CD4-positive, alpha-beta T cell treated with Interleukin-21 for 1 hour (primary cell): ENCODE data around the gene C2CD4C.
"Not testable (repeated sequence)": the region's sequence is repeated elsewhere in the genome, so short reads cannot be mapped to it uniquely, and the experiment has no call there.

Experiments
- DNase-seq: peaks from one replicate; pipeline ENCODE4 v3.0.0-alpha.2; 2020

C2CD4C gene

DNA sequence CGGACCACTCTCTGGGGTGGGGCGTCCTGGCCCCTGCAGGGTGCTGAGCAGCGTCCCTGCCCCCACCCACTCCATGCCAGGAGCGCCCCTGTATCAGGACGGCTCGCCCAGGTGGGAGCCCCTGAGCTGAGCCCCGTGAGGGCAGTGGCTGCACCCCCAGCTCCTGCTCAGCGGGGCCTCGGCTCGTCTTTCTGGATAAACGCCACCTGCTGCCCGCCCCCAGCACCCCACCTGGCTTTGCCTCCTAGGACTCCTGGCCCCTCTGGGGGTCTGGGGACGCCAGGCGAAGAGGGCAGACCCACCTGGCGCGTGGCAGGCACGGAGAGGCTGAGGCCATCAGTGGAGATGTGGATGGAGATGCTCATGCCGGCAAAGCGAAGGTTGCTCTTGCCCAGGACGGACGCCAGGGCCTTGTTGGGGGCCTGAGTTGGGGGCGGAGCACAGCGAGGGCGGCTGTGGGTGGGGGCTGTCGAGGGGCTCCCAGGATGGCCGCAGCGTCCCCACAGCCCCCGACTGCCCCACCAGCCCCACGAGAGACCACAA is 29.5 kb upstream of the C2CD4C start:
- DNase-seq, result no peak

DNA sequence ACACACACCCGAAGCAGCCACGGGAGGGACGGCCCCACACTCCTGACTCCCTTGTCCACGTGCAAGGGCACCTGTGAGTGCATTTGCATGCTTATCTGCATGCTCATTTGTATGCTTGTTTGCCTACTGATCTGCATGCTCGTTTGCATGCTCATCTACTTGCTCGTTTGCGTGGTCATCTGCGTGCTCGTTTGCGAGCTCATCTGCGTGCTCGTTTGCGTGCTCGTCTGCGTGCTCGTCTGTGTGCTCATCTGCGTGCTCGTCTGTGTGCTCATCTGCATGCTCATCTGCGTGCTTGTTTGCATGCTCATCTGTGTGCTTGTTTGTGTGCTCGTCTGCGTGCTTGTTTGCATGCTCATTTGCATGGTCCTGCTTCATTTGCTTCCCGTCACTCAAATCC is 28.1 kb upstream of the C2CD4C start:
- no peak for DNase-seq

DNA sequence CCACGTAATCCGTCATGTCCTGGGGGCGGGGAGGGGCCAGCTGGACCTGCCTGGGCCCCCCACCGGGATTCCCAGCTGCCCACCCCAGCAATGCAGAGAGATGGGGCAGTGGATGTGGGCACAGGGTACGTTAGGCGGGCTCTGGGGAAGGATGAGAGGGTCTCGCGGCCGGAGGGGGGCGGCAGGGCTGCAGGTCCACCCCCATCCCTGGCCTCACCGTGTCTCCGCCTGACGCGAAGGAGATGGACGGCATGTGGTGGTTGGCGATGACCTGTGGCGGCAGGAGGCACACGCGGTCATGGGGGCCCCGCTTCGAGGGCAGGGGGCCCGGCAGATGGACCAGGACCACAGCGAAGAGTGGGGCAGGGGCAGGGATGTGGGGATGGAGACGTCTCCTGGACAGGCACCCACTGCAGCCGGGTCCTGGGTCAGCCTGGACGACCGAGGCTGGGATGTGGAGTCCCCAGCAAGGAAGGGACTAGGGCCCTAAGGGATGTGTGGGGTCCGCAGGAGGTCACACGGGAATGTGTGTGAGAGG is 27.5 kb upstream of the C2CD4C start:
- DNase-seq, result no peak

DNA sequence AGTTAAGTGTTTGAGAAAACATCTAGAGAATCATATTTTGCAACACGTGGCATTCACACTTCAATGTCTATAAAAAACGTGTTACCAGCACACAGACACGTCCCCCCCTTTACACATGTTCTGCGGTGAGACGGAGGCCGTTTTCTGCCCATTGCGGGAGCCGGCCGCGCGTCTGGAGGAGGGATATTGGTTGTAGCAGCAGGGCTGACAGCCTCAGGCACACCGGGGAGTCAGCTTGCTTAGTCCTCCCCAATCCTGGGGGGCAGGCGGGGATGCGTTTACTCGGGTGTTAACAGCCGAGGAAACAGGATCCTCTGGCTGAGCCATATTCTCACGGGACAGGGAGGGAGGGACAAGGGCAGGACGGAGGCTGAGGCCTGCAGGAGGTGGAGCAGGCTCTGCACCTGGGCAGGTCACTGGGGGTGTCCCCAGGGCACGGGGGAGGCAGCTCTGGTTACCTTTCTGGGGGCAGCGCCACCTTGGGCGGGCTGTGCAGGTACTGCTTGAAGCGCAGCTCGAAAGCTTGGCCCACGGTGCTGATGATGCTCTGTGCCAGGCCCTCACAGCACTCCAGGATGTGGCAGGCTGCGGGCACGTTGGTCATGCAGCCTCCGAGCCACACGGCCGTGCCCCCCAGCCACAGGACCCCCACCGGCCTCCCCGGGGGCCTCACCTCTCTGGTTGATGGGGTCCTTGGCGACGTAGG is 26.9 kb upstream of the C2CD4C start:
- DNase-seq, result no peak

DNA sequence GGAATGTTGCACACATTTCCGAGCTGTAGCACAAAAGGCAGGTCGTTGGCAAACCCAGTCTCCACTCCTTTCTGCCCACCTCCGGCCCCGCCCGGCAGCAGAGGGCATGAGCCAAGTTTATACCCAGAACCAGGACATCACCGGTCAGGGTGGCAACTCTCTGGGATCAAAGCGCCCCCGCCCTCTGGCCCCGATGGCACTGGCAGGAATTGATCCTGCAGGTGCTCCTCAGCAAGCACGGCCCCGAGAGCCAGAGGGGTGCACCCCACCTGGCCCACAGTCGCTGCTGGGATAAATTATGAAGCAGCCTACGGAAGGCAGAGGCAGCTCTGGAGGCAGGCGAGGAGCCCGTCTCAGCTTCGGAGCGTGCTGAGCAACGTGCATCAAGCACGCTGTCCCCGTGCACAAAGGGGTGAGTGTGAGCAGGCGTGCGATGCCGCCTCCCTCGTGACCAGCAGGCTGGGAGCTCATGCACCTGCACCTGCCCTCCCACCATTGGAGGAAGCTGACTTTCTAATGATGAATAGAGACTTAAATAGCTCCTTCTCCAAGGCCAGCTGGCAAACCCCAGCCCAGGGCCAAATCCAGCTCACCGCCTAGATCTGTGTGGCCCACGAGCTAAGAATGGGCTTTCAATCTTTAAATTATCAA is 26.2 kb upstream of the C2CD4C start:
- DNase-seq, result no peak

DNA sequence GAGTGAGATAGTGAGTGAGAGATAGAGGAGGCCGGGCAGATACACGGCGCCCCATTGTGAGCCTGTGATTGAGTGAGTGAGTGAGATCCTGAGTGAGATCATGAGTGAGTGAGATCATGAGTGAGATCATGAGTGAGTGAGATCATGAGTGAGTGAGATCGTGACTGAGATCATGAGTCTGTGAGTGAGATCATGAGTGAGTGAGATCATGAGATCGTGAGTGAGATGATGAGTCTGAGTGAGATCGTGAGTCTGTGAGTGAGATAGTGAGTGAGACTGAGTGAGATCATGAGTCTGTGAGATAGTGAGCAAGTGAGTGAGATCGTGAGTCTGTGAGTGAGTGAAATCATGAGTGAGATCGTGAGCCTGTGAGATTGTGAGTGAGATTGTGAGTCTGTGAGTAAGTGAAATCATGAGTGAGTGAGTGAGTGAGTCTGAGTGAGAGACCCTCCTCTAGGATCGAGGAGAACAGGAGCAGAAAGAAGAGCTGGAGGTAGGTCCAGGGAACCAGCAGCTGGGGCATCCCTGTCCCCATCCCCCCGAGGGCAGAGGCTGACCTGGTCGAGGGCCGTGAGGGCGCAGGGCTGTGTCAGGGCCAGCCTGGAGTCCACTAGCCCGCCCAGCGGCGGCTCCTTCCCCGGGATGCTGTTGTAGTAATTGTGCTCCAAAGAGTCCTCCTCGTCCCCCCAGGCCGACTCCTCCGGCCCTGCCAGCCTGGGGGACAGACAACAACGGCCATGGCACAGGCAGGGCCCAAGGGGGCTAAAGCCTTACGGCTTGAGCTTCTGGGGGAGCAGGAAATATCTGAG is 25.4 kb upstream of the C2CD4C start:
- DNase-seq, result no peak

DNA sequence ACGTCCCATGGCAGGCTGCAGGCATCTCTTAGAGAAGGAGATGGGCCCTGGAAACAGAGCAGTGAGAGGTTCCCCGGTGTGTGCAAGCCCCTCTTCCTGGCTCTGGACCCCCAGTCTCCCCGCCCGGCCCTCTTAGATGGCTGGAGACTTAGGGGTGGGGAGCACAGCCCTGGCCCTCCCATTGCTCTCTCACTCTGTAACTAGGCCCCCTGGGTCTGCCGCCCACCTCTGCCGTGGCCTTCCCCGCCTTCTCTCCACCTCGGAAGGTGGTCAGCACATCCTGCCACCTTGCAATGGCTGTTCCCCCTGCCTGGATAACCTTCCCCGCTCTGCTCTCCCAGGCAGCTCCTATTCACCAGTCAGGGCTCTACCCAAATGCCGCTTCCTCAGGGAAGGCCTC is 21.8 kb upstream of the C2CD4C start:
- no peak for DNase-seq

DNA sequence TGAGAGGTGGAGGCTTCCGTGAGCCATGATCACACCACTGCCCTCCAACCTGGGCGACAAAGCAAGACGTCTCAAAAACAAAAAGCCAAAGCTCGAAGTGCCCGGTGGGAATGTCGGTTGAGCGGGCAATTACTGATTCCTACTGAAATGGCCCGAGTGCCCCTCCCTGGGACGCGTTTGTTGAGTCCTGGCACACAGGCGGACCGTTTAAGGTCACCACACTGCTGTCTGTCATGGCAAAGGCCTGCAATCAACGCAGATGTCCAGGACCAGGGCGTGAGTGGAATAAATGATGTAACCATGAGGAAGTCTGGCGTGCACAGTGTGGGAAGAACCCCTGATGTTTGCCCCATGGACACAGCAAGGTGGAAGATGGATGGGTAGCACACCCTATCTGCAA is 19.2 kb upstream of the C2CD4C start:
- no peak for DNase-seq

DNA sequence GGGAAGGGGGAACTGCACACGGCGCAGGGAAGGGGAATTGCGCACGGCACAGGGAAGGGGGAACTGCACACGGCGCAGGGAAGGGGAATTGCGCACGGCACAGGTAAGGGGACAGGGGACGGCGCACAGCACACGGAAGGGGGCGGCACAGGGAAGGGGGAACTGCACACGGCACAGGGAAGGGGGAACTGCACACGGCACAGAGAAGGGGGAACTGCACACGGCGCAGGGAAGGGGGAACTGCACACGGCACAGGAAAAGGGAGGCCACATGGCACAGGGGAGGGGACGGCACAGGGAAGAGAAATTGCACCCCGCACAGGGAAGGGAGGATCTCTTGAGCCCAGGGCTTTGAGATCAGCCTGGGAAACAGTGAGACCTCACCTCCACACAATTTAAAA is 18.7 kb upstream of the C2CD4C start:
- not testable (repeated sequence) for DNase-seq

DNA sequence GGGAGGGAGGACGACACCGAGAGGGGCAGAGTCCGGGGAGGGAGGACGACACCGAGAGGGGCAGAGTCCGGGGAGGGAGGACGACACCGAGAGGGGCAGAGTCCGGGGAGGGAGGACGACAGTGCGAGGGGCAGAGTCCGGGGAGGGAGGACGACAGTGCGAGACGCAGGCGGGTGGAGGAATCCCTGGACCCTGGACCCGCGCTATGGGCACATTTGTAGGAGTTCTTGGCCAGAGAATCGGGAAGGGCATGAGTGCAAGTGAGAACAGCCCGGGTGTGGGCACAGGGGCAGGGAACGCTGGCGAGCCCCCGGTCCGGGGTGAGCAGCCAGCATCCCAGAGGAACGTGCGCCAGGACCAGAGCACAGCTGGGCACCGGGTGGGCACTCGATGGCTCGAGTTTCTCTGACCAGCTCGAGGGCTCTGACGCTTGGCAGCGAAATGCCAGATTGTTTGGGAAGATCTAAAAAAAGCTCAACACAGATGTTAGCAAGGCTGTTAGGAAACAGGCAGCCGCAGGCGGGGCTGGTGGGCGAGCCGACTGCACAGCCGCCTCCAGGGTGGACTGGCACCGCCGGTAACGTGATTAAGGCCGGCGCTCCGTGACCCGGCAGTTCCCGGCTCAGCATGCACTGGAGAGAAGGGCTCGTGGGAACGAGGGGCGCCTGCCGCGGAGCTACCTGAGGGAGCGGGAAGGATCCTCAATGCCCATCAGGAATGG is 17.9 kb upstream of the C2CD4C start:
- DNase-seq, result no peak

DNA sequence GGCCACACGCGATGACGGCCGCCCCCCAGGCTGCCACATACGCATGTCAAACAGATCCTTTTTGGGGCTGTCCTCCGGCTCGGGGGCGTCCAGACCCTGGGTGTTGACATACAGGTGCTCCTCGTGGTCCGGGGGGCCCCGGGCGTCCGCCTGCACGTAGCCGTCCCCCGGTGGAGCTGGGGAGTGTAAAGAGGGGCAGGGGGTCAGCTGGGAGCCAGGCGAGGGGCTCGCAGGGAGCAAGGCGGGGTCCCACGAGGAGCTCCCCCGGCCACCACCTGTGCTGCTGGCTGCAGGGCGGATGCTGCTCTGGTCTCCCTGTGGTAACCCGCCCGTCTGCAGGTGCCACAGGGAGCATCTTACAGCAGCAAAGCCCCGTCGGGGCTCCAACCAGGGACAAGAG is 16.1 kb upstream of the C2CD4C start:
- no peak for DNase-seq

DNA sequence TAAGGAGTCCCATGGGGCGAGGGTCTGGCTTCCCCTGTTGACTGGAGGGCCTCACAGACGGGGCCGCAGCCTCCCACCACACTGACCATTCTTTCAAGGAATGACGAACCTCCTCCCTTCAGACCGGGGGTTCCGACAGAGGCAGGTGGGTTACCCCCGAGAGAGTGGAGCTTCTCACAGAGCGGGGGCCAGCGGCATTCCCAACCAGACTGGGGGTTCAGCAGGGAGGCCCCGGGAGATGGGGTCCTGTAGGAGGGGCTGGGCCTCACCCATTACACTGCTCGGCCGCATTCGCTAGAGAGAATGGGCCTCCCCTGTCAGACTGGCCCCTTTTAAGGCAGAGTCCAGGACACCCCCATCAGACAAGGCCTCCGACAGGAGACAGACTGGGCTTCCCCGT is 15.6 kb upstream of the C2CD4C start:
- no peak for DNase-seq

DNA sequence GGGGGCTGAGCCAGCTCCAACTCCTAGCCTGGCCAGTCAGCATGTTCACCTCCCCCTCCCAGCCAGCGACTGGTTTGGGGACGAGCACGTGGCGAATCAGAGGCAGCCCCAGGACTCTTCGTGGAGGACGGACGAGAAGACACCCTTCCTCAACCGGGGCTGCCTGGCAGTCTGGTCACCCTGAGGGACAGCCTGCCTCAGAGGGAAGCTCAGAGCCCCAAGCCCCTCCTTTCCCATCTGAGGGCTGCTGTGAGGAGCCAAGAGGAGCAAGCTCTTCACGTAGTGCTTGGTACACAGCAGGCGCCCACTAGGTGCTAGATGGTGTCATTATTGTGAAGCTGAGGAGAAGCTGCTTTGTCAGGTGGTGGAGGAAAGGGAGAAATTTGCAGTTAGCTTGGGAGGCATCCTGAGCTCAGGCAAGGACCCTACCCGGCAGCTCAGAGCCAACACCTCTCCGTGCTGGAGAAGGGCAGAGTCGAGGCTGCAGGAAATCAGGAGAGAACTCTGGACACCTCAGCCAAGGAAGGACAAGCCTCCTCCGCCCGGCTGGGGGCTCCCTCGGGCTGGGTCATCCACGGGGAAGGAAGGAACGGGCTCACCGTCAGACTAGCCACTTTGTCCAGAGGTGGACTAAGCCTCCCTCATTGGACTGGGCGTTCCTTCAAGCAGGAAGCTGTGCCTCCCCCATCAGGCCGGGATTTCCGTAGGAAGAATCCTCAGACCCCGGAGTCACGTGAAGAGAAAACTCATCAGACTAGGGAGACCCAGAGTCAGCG is 14.9 kb upstream of the C2CD4C start:
- no peak for DNase-seq

DNA sequence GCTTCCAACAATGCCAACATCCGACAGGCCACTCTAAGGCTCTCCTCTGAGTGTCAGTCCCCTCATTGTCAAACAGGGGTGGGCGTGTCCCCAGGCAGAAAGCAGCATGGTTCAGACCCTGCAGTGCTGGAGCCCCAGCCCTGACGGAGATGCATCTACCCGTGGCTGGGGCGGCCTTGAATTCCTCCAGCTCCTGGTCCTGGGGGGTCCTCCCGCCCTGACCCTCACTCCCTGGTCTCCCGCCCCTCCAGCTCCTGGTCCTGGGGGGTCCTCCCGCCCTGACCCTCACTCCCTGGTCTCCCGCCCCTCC is 13.9 kb upstream of the C2CD4C start:
- DNase-seq, result not testable (repeated sequence)

DNA sequence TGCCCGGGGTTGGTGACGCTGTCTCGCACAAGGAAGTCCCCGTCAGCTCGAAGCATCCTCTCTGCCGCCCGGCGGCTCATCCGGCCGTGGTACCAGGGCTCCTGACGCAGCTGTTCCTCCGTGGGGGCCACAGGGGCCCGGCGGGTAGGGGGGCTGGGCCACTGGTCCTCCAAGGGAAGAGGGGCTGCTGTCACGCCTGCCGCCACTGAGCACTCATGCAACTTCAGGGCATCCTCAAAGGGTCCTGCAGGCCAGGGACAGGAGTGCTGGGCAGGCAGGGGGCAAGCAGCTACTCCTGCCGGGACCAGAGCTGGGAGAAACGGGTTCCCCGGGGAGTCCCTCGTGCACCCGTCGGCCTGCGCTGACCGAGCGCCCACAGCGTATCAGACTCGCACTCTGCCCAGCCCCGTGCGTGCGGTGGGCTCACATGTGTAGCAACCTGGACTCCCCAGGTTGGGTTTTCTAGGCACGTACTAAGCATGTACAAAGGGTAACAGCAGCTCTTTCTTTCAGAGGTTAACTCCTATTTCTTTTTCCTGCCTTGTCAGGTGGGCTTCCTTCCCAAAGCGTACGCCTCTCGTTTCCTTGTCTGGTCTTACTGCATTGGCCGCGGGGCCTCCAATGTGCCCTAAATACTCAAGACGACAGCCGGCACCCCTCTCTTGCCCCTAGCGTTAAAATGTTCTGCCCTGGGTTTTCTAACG is 13.4 kb upstream of the C2CD4C start:
- no peak for DNase-seq

DNA sequence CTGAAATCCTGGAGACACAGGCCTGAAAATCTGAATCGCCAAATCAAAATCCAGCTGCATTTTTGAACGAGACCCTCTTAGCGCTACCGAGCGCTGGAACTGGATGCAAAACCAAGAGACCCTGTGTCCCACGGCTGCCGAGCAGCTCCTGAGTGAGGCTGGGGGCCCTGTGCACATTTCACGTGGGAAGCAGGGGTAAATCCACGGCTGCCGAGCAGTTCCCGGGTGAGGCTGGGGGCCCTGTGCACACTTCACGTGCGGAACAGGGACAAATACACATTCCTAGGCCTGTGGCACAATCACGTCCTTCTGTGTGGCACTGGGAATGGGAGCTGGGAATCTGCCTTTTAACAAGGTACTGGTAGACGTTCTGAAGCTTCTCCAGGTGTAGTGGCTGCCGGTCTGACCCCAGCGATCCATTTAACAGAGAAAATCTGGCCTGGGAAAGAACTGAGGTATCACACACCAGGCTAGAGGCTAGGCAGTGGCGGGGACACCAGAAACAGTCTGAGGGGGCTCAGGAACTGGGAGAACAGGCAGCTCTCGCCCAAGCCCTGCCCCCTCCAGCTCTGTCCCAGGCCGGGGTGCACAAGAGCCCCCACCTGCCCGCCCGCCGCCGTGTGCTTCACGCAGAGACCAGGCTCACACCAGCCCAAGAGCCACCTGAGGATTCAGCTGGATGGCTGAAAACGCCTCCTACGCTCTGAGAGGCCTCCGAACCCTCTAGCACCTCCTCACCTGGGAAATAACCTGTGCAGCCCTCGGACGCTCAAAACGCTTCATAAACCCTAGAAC is 11.0 kb upstream of the C2CD4C start:
- no peak for DNase-seq

DNA sequence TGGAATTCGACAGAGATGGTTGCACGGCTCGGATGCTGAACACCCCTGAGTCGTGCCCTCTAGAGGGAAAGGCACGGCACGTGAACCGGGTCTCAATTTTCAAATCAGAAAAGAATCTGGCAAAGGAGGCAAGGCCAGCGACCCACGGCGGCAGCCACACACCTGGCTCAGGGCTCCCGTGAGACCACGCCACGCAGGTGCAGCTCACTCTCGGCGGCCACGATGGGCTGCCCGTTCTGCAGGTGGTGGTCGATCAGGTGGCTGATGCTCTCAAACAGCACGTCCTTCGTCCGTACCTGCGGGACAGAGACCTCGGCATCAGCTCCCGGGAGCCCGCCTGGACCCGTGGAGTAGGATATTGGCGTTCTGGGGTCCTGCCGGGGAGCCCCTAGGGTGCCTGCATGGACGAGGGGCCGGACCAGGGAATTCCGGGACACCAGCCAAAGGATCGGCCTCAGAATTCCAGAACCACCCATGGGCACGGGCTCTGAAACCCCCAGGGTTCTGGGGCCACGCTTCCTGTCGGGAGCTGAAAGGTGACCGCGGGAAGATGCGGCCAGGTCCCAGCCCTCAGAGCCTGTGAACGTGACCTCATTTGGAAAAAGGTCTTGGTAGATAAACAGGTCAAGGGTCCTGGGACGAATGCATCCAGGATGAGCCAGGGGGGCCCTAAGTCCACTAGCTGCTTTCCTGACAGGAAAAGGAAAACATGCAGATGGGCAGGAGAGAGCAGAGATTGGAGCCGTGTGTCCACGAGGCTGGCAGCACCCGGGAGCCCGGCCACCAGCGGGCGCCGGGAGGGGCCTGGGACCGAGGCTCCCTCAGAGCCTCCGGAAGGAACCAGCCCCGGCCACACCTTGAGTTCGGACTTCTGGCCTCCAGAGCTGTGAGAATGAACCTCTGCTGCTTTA is 10.1 kb upstream of the C2CD4C start:
- no peak for DNase-seq

DNA sequence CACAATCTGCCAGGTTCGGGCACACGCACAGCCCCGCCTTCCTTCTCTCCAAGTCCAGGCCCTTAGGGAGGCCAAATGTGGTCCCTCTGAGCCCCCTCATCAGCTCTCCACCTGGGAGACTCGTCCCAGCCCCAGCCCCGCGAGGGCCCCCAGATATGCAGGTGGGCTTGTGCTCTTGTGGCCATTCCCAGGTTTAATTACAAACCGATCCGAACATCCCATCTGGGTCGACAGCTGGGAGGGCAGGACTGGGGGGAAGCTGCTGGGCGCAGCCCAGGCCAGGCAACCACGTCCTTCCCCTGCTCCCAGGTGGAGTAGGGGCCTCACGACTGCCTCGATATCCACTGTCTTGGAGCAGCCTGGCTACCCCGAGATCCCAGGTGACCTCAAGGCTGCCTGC is 7.5 kb upstream of the C2CD4C start:
- no peak for DNase-seq

DNA sequence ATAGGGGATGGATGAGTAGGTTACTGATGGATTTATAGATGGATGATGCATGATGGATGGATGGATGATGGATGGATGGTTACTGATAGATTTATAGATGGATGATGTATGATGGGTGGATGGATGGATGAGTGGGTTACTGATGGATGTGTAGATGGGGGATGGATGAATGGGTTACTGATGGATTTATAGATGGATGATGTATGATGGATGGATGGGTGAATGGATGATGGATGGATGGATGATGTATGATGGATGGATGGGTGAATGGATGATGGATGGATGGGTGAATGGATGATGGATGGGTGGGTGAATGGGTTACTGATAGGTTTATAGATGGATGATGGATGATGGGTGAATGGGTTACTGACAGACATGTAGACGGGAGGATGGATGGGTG is 6.3 kb upstream of the C2CD4C start:
- no peak for DNase-seq
